ENCODE results near the gene PRRG3.

The PRRG3 gene

DNA sequence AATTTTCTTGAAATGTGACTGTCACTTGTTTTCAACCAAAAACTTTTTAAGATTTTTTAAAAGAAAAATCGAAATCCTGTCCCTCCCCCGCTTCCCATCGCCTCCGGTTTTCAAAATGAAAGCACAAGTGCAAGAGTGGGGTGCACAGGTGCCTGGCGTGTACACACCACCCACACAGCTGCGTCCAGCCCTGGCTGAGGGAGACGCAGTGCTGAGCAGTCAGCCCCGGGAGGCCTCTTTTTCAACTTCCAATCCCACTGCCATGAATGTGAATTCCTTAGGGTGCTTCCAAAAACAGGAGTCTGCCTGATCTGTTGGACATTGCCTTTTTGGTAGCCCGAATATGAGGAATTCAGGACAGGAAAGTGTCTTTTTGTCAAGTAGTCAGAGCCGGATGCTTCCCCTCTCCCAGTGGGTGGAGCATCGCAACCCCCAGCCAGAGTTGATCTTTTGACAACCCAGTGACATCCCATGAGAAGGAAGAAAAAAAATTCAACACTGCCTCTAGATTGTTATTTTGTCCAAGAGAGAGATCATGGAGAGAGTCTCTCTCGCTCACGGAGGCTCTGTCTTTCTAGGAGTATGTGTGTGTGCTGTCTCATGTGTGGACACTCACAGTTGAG is 8.9 kb downstream of the PRRG3 start:
- no peak for DNase-seq (ENCODE audit: low read depth in 4 of 4, low spot score in 1 of 4)

DNA sequence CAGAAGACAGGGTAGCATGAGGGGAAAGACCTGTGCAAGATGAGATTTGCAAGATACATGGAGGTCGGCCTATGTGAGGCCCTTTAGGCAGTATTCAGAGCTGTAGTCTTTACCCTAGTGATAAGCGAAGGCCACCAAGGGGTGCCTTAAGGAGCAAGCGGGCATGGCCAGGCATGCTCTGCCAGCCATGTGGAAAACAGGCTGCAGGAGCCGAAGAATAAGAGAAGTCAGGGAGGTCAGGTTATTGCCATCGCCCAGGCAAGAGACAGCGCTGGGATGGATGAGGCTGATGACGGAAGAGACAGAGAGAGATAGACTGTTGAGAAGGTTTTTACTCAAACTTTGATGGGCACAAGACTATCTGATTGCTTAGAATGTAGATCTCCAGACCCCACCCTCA is 13.6 kb downstream of the PRRG3 start:
- DNase-seq (ENCODE audit: low read depth in 4 of 4, low spot score in 1 of 4): no peak

DNA sequence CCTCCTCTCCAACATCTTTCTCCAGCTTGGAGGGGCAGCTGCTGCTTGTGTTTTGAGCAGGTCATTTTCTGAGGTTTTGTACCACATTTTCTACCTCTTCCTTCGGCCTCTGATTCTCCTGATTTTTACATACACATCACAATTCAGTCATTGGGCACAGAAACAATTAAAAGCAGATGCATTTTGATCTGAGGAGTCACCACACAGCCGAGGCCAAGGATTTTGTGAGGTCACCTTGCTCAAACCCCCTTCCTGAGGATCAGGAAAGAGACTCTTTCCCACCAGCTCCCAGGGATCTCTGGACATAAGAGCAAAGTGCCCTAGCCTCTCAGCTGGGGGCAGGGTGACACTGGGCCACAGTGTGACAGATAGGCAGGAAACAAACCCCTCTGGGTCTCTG is 15.2 kb downstream of the PRRG3 start:
- DNase-seq (ENCODE audit: low read depth in 4 of 4, low spot score in 1 of 4): no peak

DNA sequence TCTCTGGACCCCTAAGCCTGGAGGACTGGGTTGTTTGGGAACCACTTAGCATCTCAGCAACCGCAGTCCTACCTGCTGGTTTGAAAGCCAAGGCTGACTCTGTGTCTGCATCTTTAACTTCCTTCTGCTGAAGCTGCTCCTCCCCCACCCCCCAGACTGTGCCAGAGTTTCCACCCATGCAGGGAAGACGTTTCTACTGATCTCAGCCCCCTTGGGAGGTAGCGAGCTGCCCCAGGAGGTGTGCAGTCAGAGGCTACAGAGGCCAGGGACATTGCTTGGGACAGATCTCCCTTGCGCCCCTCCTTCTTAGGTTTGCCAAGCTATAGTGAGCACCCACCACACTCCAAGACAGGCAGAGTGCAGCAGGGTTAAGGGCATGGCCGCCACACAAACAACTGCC is 15.9 kb downstream of the PRRG3 start:
- DNase-seq (ENCODE audit: low read depth in 4 of 4, low spot score in 1 of 4): no peak

DNA sequence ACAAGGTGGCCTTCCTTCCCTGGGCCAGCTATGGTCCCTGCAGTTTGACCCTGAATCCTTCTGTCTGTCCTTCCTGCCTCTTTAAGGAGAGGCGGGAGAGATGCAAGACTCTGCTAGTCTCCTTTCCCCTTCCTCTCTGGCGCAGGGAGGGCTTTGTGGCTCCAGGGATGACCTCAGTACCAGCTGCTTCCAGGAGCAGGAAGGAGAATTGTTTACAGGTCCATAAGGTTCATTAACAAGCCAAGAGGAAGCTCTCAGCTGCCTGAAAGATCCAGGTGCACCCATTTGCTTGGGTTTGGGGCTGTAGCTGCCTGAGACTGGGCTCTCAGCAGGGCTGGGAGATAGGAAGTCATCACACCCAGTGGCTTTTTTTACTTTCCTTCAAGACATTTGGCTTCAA is 16.5 kb downstream of the PRRG3 start:
- no peak for DNase-seq (ENCODE audit: low read depth in 4 of 4, low spot score in 1 of 4)

DNA sequence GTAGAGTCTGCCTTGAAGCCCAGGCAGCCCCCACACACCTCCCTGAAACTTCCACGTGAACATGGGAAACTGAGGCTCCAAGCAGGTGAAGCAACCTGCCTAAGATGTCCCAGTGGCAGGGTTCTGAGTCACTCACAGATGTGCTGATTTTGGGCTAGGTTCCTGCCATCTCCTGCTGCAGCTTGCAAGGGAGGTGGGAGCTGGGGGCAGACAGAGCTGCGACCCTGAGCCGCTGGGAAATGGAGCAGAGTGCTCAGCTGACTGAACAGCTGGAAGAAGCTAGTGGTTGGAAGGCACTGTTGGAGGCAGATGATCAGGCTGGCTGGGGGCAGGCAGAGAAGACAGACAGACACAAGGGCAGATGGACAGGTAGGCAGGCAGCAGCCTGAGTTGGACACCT is 17.0 kb downstream of the PRRG3 start:
- no peak for DNase-seq (ENCODE audit: low read depth in 4 of 4, low spot score in 1 of 4)

DNA sequence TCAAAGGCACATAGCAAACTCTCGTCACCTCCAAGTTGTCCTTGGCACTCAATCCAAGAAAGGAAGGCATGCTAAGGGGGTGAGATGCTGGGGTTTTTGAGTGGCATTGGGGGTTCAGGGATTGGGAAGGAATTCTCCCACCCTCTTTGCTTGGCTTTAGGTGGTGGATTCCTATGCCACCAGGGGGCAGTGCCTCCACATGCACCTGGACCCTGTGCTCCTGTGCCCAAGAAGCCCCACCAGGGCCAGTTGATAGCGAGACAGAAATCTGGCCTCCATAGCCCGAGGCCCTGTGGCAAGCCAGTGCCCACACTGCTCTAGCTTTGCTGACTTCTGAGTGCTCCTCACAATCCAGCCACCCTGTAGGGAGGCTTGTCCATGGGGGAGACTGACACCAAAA is 18.6 kb downstream of the PRRG3 start:
- DNase-seq (ENCODE audit: low read depth in 4 of 4, low spot score in 1 of 4): no peak

DNA sequence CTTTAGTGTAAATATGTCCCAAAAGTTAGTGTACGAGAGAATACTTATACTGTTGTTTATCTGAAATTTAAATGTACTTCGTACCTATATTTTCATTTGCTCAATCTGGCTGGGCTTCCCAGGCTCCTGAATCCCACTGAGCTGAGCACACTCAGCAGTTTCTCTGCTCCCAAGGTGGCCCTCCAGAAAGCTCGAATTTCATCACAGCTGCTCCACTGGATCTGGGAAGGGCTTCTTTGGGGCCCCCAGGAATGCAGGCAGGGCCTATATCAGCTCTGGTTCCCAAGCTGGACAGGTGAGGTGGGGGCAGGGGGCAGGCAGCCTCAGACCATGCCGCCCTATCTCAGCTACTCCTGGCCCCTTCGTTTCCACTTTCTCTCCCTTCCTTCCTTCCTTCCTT is 19.1 kb downstream of the PRRG3 start:
- no peak for DNase-seq (ENCODE audit: low read depth in 4 of 4, low spot score in 1 of 4)

DNA sequence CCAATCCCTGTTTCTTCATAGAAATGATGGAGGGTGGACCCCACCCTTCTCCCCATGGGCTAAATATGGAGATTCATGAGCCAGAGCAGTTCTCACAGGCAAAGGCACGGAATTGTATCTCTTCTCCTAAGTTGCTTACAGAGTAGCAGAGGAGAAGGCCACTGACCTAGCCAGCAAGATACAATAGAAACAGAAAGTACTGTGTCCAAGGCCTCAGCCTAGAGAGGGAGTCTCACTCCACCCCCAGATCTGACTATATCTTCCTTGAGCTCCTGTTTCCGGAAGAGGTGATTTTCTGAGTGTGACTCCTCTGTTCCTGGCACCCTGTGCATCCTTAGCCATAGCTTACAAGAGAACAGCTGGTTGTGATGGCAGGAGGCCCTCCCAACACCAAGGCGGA is 20.5 kb downstream of the PRRG3 start, which contains the start of gene FATE1:
FATE1 (plus strand) TSS at position 284 of the 400 bp plus-strand sequence; CDS start at position 369, 85 bp downstream.
- DNase-seq (ENCODE audit: low read depth in 4 of 4, low spot score in 1 of 4): no peak

DNA sequence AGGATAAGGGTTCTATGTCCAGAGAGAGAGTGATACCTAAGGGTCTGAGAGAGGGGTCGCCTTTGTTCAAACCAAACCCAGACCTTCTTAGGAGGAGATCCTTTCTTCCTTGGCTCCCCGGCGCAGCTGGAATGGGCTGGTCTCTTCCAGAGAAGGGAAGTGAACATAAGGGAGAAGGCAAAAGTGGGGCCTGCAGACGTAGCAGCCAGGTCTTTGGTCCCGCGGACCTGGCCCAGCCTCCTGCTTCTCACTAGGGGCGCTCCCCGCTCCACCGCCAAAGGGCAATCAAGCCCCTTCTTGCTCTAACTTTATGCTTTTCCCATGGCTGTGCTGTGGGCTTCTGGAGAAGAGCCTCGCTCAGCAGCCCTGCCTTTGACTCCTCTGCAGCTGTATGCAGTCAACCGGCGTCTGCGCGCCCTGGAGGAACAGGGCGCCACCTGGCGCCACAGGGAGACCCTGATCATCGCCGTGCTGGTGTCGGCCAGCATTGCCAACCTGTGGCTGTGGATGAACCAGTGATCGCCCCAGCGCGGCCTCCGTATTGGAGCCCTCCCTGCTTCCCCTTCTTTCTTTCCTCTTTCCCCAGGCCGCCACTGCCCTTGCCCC is 27.1 kb downstream of the PRRG3 start:
- DNase-seq (ENCODE audit: low read depth in 4 of 4, low spot score in 1 of 4): no peak

DNA sequence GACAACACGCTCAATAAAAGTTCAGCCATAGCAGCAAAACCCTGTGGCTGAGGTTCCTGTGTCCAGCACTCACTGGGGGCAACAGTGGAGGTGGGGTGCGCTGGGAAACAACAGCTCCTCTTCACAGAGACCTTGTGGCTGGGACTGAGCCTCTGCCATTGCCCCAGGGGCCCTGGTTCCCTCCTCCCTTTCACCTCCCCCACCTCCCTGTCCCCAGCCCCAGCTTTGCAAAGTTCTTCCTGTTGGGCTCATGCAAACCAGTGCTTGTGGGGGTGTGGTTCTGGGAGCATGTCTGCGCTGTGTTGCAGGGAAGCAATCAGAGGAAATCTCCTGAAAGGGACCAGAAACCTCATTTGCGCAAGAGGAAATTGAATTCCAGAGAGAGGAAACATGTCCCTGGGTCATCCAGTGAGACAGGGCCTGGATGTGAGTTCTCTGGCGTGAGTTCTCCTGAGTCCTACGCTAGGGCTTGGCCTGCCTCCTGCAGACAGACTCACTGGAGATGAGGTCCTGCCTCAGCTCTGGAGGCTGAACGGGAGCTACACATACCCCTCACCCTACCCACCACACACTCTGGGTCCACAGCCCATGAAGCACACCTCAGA is 28.0 kb downstream of the PRRG3 start:
- DNase-seq (ENCODE audit: low read depth in 4 of 4, low spot score in 1 of 4): no peak

DNA sequence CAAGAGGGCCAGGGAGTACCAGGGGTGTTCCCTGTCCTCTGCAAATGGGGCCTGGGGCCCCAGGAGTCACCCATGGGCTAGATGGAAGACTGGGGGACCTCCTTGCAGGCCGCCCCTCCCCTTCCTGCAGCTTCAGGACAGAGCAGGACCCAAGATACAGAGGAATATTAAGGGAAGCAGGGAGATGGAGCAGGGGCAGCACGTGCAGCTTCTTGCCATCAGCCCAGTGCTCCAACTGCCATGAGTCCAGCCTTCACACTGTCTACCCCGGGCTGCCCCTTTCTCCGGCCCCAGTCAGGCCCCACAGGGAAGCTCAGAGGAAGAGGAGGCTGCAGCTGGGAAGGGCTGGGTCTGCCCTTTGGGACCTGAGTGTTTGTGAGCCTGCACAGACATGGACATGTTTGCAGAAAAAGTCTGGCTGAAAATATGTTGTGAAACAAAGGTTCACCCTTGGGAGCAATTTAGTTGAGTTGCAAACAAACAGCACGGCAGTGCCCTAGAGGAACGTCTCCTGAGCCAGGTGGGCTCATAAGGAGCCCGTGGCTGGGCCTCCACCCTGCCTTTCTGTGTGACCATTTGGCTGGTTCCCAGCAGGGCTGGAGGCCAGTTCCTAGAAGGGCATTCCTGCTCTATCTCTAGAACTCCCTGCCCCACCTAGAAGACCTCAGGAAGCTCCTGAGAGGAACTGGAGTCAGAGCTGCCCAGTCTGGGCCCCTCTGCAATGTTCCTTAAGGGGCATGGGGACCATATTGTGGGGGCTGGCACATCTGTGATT is 29.5 kb downstream of the PRRG3 start:
- no peak for DNase-seq (ENCODE audit: low read depth in 4 of 4, low spot score in 1 of 4)

DNA sequence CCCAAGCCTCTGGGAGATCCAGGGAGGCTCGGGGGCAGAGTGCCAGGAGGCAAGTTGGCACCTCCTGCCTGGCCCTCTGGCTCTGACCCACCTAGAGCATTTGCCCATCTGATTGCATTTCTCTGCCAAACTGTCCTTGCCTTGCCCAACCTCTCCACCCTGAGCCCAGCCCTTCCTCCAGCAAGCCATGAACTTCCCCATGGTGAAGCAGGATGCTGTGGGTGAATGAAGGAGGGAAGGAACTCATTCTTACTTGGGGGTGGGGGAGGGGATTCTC is 30.0 kb downstream of the PRRG3 start:
- DNase-seq (ENCODE audit: low read depth in 4 of 4, low spot score in 1 of 4): no peak

DNA sequence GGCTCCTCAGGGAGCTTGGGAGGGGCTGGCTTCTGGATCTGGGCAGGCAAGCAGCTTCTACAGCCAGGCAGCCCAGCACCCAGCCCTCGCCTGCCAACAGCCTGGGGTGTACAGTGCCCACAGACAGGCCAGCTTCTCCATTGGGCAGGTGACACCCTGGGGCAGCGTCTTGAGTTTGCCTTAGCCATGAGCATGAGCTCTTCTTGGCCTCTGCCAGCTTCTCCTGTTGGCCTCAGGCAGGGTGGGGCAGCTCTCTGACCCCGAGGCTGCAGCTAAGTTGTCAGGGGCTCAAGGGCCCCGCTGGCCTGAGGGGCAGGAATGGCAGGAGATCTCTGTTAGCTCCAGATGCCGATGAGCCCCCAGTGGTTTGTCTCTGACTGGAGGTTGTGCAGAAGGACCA is 31.5 kb downstream of the PRRG3 start:
- DNase-seq (ENCODE audit: low read depth in 4 of 4, low spot score in 1 of 4): no peak

DNA sequence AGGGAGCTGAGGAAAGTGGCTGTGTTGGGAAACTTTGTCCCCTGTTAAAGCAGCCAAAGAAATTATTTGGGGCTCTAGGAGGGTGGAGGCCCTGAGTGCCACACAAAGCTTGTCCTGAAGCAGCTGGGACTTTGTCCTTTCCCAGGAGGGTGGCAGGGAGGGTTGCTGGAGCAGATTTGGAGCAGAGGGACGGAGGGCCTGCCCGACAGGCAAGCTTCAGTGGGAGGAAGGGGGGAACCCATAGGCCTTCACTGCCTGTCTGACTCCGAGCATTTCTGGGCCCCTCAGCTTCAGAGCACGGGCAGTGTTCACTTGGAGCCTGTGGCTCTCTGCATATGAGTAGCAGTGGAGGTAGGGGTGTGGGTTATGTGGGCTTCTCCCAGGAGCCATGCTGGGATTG is 32.1 kb downstream of the PRRG3 start:
- no peak for DNase-seq (ENCODE audit: low read depth in 4 of 4, low spot score in 1 of 4)

DNA sequence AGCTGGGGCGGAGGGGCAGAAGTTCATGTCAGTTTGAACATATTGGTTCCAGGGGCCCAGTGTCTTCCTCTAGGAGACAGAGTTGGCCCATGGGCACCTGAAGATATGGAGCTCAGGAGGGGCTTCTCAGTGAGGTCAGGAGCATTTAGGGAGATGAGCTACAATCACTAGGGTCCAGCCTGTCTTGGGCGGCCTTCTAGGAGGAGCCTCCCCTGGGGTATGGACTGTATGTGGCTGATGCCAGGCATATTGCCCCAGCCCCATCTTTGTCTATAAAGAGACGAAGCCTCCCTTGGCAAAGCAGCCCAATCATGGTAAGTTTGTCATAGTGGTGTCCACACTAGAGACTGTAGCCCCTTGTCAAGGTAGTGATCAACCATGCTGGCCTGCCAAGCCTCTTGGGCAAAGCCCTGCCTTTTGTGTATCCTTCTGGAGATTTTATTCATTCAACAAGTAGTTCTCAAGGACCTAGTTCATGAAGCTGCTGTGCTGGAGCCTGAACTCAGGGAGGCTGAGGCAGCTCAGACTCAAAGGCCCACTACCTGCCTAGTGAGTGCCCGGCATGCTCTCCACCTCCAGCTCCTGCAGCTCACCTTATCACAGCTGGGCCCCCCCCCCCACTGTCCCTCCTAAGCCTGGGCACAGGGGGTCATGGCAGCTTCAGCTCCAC is 33.9 kb downstream of the PRRG3 start:
- DNase-seq (ENCODE audit: low read depth in 4 of 4, low spot score in 1 of 4): no peak

DNA sequence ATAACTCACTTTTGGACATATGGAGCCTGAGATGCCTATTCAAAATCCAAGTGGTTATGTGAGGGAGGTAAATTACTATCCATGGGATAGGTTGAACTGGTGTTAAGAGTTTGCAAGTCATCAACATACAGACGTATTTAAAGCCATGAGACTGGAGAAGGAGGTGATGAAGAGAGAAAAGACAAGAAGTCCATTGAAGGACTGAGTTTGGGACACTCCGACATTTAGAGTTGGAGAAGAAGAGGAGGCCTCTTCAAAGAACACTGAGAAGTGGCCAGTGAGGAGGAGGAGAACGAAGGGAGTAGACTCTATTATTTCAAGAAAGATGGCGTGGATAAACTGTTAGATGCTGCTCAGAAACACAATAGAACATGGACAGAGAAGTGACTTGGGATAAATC is 39.2 kb downstream of the PRRG3 start, which contains the start of gene CNGA2:
CNGA2 (plus strand) TSS at position 301 of the 400 bp plus-strand sequence. CDS start 3,738 bp downstream, outside the sequence.
- no peak for DNase-seq (ENCODE audit: low read depth in 4 of 4, low spot score in 1 of 4)

DNA sequence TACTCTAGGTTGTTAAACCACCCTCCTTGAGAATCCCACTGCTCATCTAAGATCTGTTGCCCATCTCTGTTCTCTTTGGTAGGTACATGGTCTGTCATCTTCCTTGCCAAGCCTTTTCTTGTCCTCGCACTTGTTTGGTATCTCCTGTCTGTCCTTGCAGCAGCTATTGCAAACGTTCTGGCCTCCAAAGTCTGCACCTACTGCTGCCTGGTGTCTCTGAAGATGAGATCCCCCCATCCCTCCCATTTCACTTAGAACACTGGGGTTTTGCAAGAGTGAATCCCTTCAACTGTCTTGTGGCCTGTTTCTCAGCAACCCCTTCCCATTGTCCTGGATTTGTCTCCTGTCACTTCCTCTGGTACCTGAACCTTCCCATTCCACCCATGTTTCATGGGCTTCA is 40.0 kb downstream of the PRRG3 start:
- DNase-seq (ENCODE audit: low read depth in 4 of 4, low spot score in 1 of 4): no peak

DNA sequence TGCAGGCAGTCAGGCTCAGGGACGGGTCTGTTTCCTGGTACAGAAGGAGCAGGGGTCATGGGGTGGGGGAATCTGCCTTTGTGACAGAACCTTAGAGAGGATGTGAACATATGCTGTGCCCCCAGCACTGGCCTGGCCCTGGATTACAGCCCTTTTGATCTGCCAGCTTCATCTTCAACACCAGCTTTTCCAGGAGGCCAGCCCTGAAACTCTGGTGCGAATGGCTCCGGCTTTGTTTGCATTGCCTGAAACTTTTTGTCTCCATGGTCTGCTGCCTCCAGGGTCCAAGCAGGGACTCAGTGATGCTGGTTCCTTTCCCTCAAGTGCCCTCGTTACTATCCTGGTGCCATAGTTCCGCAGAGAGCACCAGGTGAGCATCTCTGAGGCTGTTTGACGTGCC is 41.4 kb downstream of the PRRG3 start:
- no peak for DNase-seq (ENCODE audit: low read depth in 4 of 4, low spot score in 1 of 4)

DNA sequence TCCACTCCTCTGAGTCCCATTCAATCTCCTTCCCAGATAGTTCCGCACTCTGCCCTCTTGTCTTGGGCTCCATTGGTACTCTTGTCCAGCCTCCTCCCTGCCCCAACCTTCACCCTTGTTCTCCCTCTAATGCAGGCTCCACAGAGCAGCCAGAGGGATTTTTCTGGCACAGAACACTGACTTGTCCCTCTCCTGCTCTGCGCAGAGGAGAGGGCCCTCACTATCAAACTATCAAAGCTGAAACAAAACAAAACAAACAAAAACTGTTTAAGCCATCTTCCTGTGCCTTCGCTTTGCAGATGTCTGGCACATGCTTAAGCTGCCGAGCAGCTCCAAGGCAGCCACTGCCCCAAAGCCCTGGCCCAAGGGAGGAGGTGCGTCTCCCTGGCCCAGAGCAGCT is 42.2 kb downstream of the PRRG3 start:
- DNase-seq (ENCODE audit: low read depth in 4 of 4, low spot score in 1 of 4): no peak

DNA sequence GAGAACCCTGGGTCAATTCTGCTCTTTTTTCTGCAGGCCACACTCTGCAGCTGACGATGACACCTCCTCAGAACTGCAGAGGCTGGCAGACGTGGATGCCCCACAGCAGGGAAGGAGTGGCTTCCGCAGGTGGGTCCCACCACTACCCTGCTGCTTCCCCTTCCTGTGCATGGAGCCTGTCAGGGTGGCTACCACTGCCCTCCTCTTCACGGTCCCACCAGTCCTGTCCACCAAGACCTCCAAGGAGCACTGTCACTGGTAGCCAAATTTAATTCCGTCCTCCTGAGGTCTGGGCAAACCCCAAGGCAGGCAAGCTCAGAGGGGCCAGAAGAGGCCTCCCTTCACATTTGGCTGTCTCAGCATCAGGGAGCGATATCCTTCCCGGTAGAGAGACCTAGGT is 43.5 kb downstream of the PRRG3 start:
- DNase-seq (ENCODE audit: low read depth in 4 of 4, low spot score in 1 of 4): no peak

DNA sequence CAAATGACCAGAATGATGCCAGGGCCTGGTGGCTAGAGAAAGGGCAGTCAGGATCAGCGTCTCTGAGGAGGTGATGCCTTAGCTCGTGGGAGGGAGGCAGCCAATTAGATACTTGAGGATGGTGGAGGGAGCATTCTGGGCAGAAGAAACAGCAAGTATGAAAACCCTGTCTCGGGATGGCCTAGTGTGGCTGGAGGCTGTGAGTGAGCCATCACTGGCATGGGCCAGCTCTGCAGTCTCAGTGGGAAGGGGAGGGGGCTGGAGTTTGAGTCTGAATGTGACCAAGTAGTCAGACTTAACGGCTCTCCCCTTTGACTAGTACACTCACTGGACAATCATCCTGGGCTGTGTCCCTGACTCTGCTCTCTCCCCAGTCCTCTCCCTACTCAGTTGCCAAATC is 46.3 kb downstream of the PRRG3 start:
- DNase-seq (ENCODE audit: low read depth in 4 of 4, low spot score in 1 of 4): no peak
